NCI-H748 treated with DMSO at 0.1 percent for 48 hours (cell line): ENCODE results near the gene PPID.
"Not testable (repeated sequence)": the region's sequence is repeated elsewhere in the genome, so short reads cannot be mapped to it uniquely, and the experiment has no call there.

Experiments
- DNase-seq: peaks from one replicate; lab custom pipeline; 2025; lab: John Stamatoyannopoulos, UW

The PPID gene

DNA sequence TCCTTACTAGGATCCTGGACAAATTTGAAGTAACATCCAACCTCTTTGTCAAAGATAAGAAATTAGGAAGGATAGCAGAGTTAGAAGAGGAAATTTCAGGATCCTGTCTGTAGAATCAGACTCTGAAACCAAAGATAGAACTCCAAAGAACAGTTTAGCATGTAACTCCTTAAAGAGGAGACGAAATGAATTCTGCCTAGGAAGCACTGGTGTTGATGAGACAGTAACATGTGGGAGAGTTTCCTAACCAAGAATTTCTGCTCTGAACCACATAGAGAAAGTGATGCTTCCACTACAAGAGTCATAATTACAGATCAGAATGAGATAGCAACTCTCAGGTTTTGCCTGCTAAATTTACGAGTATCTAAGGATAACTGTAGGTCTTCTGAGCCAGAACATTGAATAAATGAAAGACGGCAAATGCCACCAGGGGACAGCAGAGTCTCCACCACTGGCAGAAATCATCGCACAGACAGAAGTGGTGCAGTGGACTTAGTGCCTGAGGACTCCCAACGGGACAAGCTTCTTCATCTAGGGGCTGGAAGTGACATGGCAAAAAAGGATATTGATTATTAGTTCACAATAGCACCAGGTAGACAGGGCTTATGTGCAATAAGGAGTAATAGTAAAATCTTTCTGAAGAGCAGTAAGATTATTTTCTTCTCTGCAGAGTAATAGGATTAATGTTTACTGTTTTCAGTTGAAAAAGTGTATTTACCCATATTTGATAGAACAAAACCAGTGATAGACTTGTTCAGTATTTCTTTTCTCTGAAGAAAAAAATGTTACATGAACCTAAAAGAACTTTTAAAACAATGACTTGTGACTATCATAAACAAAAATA is 6.7 kb upstream of the PPID start:
- DNase-seq = no peak

DNA sequence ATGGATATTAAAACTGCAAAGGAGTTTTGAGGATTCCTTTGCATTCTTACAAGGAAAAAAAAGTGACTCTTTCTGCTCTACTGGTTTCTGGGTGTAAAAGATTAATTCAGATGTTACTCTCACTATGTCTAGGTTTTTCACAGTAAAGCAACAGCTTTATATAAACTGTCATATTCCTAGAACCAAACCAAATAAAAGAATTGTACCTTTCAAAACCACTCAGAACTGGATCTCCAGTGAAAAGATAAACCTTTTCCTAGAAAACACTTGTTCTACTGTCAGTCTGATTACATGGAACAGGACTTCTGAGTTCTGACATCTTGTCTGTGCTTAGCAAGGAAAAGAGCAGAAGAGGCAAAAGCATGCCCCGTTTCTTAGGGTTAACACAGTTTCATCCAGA is 5.0 kb upstream of the PPID start:
- no peak for DNase-seq

DNA sequence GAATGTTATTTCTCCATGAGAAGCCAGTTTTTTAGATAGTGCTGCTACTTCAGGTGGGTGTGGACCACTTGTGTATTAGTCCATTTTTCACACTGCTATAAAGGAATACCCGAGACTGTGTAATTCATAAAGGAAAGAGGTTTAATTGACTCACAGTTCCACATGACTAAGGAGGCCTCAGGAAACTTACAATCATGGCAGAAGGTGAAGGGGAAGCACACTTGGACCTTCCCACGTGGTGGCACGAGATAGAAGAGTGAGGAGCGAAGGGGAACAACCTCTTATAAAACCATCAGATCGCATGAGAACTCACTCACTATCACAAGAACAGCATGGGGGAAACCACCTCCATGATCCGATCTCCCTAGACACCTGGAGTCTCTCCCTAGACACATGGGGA is 3.4 kb upstream of the PPID start:
- DNase-seq = no peak

DNA sequence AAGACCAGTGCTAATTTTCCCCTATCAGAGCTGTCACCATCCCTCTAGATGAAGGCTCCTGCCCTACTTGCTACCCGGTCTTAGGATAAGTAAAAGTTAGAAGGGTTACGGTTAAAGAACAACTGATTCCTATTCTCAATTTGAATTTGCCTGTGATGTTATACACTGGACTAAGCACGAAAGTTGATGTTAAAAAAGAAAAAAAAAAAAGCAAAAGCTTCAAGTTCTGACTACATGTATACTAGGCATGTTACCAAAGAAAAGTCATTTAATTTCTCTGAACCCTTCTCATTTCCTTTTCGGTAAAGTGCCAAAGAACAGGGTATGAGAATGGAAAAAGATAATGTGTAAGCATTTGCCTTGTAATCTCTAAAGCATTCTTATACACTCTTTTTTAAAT is 1.4 kb upstream of the PPID start:
- no peak for DNase-seq

DNA sequence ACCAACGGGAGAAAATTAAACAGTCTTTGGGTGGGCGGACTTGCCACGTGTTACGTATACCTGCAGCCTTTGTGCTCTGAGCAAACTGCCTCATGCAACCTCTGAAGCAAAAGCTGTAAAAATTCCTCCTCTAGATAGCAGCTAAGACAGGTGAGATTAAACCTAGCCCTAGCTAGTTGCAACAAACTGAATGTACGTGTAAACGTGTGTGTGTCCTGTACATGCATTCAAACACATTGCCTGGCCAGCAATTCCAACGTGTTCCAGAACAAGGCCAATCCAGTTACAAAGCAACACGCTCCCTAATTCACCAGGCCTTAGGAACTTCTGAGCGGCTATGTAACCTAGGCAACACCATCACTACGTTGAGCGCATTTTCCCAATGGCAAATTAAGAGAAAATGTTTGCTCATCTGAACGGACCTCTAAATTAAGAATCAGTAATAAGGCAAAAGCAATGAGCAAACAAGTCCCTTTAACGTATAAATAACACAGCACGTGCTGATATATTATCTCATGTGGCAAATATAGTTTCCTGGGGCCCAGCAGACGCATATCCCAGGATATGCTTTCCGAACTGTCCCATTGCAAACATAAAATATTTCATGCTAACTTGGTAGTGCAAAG is 792 bp downstream of the PPID start:
- no peak for DNase-seq

DNA sequence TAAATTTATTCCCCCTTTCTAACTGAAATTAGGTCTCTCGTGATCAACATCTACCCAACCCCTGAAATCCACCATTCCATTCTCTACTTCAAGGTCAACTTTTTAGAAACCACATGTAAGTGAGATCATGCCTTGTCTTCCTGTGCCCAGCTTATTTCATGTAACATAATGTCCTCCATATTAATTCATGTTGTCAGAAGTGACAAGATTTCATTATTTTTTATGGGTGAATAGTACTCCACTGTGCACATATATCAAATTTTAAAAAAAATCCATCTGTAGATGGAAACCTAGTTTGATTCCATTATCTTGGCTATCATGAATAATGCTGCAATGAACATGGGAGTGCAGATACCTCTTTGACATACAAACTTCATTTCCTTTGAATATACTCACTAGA is 1.5 kb downstream of the PPID start:
- no peak for DNase-seq

DNA sequence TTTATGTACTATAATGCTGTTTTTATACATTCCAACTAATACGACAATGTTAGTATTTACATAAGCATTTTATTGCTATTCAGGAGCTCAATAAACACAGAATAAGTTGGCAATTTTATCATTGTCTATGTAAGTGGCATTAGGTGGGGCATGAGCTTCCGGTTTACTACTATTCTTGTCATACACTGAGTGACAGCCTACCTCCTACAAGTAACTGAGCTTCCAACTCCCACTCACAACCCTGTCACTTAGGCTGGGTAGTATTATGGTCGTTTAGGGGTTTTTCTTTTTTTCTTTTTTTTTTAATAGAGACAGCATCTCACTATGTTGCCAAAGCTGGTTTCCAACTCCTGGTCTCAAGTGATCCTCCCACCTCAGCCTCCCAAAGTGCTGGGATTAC is 7.4 kb downstream of the PPID start:
- no peak for DNase-seq

DNA sequence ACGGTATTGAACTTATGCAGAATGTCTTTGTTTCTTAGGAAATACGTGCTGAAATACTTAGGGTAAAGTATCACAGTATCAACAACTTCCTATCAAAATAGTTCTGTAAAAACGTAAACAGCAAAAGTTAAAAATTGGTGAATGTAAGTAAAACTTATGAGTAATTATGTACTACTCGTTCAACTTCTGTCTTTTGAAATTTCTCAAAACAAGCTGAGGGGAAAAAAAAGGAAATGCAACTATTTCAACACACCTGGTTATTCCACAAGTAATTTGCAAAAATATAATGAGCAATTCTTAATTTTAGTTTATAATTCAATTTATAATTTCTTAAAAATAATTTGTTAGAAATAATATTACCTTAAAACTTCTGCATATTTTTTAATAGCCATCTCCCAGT is 8.3 kb downstream of the PPID start:
- DNase-seq = no peak

DNA sequence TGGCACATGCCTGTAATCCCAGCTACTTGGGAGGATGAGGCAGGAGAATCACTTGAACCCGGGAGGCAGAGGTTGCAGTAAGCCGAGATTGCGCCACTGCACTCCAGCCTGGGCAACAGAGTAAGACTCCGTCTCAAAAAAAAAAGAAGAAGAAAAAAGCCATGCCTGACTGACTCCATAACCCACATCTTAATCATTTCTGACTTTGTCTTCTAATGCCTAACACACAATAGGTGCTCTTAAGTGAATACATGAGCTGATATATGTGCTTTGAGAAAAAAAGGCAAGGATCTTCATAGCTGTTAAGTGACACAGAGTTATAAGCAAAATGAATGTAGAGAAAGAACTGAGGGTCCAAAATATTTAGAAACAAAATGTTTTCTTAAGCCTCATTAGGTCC is 10.6 kb downstream of the PPID start:
- DNase-seq = not testable (repeated sequence)

DNA sequence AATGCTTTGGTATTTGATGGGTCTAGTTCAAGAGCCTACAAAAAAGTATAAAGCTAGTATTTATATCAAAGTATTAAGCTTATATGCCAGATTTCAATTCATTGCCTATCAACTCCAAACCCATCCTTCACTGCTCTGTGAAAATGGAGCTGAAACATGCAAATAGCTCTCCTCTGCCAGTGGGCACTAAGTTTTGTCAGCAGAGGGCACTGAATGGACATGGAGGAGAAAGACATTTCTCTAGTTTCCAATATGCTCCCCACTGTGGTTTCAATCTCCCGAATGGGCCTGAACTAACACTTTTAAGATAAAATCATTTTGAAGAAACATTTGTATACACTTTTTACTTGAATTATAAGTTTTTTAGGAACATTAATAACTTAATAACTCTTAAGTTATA is 12.4 kb downstream of the PPID start:
- no peak for DNase-seq

DNA sequence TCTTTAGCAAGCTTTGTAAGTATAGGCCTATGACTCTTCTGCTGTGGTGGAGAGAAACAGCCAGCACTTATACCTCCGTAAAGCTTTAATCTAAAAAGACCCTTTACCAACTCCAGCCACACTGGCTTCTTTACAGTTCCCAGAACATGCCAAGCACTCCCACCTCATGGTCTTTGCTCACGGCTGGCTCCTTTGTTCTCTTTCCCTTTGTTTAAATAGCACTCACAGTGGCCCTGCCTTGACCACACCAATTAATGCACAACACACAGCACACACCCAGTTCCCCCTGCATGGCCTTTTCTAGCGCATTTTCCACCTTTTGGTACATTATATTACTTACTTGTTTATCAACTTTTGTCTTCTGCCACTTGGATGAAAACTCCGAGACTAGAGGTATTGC is 18.9 kb downstream of the PPID start:
- peak; percentile 12 for DNase-seq

DNA sequence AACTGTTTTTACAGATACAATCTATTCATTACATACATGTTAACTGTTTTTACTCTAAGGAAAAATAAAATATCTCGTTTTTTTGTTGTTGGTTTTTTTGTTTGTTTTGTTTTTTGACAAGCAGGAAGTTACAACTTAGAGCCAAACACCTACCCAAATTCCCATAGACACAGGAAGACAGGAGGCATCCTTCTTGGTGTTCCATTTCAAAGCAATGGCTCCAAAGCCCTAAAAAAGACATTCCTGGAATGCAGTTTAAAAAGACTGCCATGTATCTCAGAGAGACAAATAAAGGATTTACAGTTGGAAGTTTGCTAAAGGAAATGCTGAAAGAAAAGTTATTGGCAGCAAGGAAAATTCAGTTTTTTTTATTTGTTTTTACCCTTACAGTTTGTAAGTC is 34.4 kb downstream of the PPID start:
- no peak for DNase-seq

DNA sequence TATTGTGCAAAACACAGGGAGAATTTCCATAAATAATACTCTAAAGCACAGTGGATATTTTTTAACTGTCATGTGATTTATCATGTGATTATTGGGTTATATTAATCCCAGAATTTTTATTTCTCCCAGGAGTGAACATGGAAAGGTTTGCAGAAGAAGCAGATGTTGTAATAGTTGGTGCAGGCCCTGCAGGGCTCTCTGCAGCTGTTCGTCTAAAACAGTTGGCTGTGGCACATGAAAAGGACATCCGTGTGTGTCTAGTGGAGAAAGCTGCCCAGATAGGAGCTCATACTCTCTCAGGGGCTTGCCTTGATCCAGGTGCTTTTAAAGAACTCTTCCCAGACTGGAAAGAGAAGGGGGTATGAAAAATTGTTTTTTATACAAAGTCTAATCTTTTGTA is 41.1 kb downstream of the PPID start:
- DNase-seq = no peak

DNA sequence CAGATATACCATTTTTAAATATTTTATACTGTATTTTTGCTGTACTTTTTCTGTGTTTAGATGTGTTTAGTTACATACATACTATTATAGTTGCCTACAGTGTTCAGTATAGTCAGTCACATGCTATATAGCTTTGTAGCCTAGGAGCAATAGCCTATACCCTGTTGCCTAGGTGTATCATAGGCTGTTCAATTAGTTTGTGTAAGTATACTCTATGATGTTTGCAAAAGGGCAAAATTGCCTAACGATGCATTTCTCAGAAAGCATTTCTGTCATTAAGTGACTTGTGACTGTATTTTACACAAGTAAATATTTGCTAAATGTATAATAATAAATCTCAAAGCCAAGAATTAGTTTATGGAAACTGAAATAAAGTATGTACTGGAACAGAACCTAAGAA is 41.6 kb downstream of the PPID start:
- DNase-seq = no peak

DNA sequence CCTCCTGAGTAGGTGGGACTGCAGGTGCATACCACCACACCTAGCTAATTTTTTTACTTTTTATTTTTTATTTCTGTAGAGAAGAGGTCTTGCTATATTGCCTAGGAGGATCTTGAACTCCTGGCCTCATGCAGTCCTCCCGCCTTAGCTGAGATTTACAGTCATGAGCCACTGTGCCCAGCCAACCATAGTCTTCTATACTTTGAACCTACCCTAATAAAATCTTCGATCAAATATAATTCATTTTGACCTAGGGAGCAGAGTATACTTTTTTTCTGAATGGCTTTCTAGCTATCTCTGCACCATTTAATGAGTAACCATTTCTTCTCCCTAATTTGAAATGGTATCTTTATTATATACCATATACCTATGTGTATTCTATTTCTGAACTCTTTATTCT is 44.4 kb downstream of the PPID start:
- no peak for DNase-seq

DNA sequence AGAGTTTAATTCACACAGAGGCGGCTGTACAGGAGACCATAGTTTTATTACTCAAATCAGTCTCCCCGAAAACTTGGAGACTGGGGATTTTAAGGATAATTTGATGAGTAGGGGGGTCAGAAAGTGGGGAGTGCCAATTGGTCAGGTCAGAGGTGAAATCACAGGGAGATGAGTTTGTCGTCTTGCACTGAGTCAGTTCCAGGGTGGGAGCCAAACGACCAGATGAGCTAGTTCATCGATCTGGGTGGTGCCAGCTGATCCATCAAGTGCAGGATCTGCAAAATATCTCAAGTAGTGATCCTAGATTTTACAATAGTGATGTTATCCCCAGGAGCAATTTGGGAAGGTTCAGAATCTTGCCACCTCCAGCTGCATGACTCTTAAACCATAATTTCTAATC is 47.1 kb downstream of the PPID start:
- DNase-seq = no peak

DNA sequence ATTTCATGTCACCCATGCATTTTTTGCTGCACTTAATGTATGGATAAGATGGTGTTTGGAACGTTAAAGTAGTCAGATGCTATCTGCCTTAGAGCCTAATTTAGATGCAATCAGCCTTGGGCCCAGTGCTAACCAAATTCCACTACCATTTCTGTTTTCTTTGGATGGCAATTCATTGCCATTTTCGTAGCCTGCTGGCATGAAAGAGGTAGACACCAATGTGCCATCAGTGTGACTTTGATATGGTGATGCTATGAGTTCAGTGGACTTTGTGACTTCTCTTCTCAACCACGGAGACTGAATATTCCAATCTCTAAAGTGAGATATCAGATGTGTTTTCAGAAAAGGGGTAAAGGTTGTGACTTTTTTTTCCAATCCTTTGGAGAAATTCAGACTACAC is 49.6 kb downstream of the PPID start:
- DNase-seq = no peak

DNA sequence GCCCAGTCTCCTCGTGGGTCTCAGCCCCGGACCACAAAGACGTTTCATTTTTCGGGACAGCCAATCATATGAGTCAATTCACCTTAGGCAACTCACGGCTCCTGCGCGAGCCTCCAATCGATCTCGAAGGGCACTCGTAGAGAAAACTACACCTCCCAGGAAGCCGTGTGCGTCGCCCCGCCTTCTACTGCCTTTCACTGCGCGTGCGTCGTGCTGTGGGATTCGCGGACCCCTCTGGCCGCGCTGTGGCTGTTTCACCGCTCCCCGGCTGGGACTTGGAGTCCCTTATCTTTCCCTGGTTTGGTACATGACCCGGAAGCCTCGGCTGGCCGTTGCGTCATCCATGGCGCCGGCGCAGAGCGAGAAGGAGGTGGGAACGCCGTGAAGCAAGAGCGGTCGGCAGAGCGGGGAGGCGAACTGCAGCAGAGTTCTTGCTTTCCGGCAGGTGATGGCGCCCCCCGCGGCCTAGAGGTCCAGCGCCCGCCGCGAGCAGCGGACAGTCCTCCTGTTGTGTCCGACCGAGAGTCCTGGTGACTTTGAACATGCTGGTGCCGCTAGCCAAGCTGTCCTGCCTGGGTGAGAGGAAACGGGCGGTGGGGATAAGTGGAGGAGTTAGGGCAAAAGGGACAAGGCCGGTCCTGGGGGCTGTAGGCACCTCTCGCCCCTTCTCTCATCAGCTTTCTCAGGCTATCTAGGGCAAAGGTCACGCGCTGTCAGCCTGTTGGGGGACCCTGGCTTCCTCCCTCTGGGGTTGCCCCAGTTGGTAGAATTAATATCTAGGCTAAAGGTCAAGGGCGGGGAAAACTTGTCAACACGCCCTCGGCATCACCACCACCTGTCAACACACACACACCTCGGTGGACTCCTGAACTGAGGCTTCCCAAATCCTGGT is 51.0 kb downstream of the PPID start, which contains the start of gene ETFDH:
Gene ETFDH (plus strand): TSS at position 382 of the 892 bp plus-strand sequence. CDS start 161 bp downstream, at position 543.
- peak; percentile 99 for DNase-seq

DNA sequence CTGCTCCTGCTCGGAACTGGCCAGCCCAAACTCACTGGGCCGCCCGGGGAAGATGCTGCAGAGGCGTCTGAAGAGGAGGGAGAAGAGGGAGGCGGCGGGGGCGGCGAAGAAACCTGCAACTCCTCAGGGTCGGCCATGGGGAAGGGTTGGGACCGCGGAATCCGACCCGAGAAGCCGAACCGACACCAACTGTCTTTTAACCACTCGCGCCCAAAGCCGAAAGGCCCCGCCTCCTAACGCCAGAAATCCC is 51.6 kb downstream of the PPID start, which contains the start of gene C4orf46:
Gene C4orf46 (minus strand): TSS at position 223 of the 250 bp plus-strand sequence. CDS start 86 bp downstream, at position 137.
- DNase-seq = no peak

DNA sequence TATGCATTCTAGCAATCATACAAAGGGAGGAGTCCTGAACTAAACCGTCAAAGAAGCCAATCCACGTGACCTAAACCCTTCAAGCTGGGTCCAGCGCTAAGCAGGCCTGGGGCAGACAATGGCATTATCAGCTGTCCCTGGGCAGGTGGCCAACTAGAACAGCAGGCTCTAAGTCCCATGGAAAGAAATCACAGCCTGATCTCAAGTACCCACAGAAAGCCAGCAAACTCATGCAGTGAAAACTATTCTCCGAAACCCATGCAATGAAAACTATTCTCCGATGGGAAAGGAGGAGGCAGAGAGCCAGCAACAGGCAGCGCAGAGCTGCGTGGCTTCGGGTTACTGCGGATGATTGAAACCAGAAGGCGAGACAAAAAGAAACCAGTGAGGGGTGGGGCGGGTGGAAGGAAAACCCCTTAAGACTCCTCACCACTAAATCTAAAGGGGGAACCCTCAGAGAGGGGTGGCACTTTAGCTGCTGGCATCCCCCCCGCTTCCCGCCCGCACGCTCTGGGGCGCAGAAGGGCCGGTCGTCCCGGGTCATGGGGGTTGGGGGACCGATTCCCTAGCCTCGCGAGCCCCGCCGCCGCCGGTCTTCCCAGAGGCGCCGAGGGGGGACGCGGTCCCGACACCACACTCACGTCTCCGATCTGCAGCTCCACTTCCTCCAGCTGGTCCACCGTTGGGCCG is 52.1 kb downstream of the PPID start:
- peak; percentile 34 for DNase-seq

DNA sequence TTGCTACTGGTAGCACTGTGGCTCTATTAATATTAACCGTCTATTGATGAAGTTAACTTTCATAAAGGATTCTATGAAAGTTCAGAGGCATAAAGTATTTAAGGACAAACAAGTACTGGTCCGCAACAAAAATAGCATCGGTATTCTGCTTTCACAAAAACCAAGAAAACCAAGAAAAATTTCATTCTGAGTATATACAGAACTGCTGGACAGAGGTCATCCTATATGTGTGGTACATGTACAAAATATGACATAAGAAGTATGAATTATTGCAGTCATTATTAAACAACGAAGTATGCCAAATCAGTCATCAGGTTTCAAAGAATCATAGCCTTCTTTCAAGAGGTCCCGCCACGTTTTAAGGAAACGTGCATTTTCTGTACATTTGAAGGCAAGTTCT is 53.9 kb downstream of the PPID start:
- no peak for DNase-seq

DNA sequence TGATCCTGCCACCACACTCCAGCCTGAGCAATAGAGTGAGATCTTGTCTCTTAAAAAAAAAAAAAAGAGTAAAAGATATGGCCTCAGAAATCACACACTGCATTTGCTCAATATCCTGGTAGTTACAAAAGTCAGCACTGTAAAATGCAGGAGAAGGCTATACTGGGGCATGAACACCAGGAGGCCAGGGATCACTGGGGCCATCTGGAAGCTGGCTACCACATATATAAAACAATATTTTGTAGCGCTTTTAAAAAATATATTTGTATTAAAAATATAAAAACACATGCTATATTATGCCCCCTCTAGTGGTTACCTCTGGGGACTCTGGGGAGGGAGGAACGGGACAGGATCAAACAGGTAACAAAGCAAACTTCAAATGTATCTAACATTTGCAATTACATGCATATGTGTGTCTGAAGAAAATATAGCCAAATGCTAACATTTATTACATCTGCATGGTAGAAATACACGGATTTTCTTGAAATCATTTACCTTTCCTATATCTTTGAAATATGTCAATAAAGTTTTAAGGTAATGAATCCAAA is 55.5 kb downstream of the PPID start:
- no peak for DNase-seq
